DND-41 (cell line): ENCODE results near the gene CACNA2D3.

Experiments
- ATAC-seq: fragments of 200-7000 bp; cut with Tn5 transposase; 3 replicates; pipeline ENCODE4 v1.9.1; 2021; ENCODE audit warnings: low read depth; ENCODE audit not compliant: insufficient read depth
- DNase-seq: peaks from one replicate; pipeline ENCODE4 v3.0.0-alpha.2; 2020
- H2AFZ ChIP-seq: 2 replicates; pipeline ENCODE4 v1.6.0; 2012; ENCODE audit warnings: low read depth, low read length
- H3K27ac ChIP-seq: 2 replicates; pipeline ENCODE4 v1.5.1; 2012; ENCODE audit warnings: low read length, inconsistent platforms
- H3K27me3 ChIP-seq: fragments of 200-600 bp; sonication (generic); 2 replicates; pipeline ENCODE4 v1.6.0; 2012; ENCODE audit warnings: low read length, mild to moderate bottlenecking, inconsistent platforms; ENCODE audit not compliant: insufficient read depth, poor library complexity
- H3K36me3 ChIP-seq: 2 replicates; pipeline ENCODE4 v1.5.1; 2012; ENCODE audit warnings: low read length, inconsistent platforms; ENCODE audit not compliant: insufficient read depth
- H3K4me1 ChIP-seq: 2 replicates; pipeline ENCODE4 v1.5.1; 2012; ENCODE audit warnings: mild to moderate bottlenecking, low read length; ENCODE audit not compliant: insufficient read depth
- H3K4me2 ChIP-seq: 2 replicates; pipeline ENCODE4 v1.6.0; 2012; ENCODE audit warnings: mild to moderate bottlenecking, moderate library complexity, low read length, inconsistent platforms; ENCODE audit not compliant: insufficient read depth
- H3K4me3 ChIP-seq, 2 experiments: fragments of 200-600 bp in 1 of 2; shearing (Covaris generic) in 1 of 2; 2 replicates each; pipeline ENCODE4 v1.5.1; 2012 to 2016; ENCODE audit warnings: inconsistent platforms in 2 of 2, low read length in 2 of 2, mild to moderate bottlenecking in 2 of 2, low read depth in 1 of 2, moderate library complexity in 1 of 2
- H3K79me2 ChIP-seq: 2 replicates; pipeline ENCODE4 v1.6.0; 2012; ENCODE audit warnings: low read length, inconsistent platforms; ENCODE audit not compliant: insufficient read depth
- H3K9ac ChIP-seq: 2 replicates; pipeline ENCODE4 v1.6.0; 2012; ENCODE audit warnings: low read depth, mild to moderate bottlenecking, inconsistent platforms, low read length, moderate library complexity
- H3K9me3 ChIP-seq: 2 replicates; pipeline ENCODE4 v1.5.1; 2012; ENCODE audit warnings: low read length, moderate library complexity, mild to moderate bottlenecking, inconsistent platforms; ENCODE audit not compliant: insufficient read depth, severe bottlenecking
- H4K20me1 ChIP-seq: 2 replicates; pipeline ENCODE4 v1.6.0; 2012; ENCODE audit warnings: low read length; ENCODE audit not compliant: insufficient read depth
- EZH2 ChIP-seq: IDR thresholded peaks from 3 replicates; pipeline ENCODE4 v1.6.1; 2012; ENCODE audit warnings: borderline replicate concordance, low read depth, mild to moderate bottlenecking, moderate library complexity, low read length, inconsistent platforms; ENCODE audit not compliant: severe bottlenecking
- TF ChIP-seq, protein P1 (sequence below): IDR thresholded peaks from 2 replicates; pipeline ENCODE4 v1.5.1; 2012; ENCODE audit warnings: borderline replicate concordance, low read length, moderate library complexity, mild to moderate bottlenecking; ENCODE audit not compliant: poor library complexity, severe bottlenecking; ENCODE audit errors: extremely low read depth

The CACNA2D3 gene

DNA sequence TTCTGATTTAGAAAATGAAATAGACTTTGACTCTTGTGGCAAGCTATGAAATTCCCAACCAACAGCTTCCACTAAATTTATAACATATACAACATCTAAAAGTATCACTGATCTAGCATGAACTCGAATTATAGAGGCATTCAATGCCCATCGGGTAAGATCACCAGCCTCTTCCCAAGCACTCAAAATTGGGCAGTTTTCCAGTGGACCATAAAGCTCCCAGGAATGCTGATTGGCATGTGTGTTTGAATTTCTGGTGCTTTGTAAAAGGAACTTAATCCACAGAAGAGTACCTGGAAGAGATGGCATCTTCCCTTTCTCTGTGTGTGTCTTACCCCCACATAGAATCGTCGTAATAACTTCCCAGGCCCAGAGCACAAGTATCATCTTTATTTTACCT lies 795.5 kb downstream of the CACNA2D3 start:
- H2AFZ ChIP-seq: no peak overlapping the region
- no peaks in the 10 kb centered on the region for H3K36me3 ChIP-seq
- H3K9ac ChIP-seq: no peak overlapping the region
- H4K20me1 ChIP-seq: no peaks in the 10 kb centered on the region
- no peaks in the 10 kb centered on the region for H3K4me1 ChIP-seq
- no peaks in the 10 kb centered on the region for H3K9me3 ChIP-seq
- no peak for ATAC-seq
- no peak overlapping the region for H3K4me3 ChIP-seq
- H3K27ac ChIP-seq: no peak overlapping the region
- H3K27me3 ChIP-seq: no peaks in the 10 kb centered on the region
- H3K79me2 ChIP-seq: no peaks in the 10 kb centered on the region
- TF ChIP-seq, protein P1, sequence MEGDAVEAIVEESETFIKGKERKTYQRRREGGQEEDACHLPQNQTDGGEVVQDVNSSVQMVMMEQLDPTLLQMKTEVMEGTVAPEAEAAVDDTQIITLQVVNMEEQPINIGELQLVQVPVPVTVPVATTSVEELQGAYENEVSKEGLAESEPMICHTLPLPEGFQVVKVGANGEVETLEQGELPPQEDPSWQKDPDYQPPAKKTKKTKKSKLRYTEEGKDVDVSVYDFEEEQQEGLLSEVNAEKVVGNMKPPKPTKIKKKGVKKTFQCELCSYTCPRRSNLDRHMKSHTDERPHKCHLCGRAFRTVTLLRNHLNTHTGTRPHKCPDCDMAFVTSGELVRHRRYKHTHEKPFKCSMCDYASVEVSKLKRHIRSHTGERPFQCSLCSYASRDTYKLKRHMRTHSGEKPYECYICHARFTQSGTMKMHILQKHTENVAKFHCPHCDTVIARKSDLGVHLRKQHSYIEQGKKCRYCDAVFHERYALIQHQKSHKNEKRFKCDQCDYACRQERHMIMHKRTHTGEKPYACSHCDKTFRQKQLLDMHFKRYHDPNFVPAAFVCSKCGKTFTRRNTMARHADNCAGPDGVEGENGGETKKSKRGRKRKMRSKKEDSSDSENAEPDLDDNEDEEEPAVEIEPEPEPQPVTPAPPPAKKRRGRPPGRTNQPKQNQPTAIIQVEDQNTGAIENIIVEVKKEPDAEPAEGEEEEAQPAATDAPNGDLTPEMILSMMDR: no peak
- no peak for TF ChIP-seq EZH2
- DNase-seq: no peak
- no peak overlapping the region for H3K4me2 ChIP-seq

- Histone ChIP-seq H4K20me1 (no peaks in the 10 kb centered on the region), H3K4me2 (no peak overlapping the region), H3K36me3 (no peaks in the 10 kb centered on the region), H3K4me3 (no peak overlapping the region), H2AFZ (no peak overlapping the region), H3K27ac (no peak overlapping the region), H3K4me1 (no peaks in the 10 kb centered on the region), H3K9ac (no peak overlapping the region), H3K79me2 (no peaks in the 10 kb centered on the region), H3K9me3 (no peaks in the 10 kb centered on the region), H3K27me3 (no peaks in the 10 kb centered on the region)
- ATAC-seq (no peak), DNase-seq (no peak)
- TF ChIP-seq EZH2: no peak
- TF ChIP-seq, protein P1: no peak
Measured at GRCh38 chr3:54918516-54918915, 796.2 kb downstream of the CACNA2D3 start.

- TF ChIP-seq, protein P1: no peak
- no peak for TF ChIP-seq EZH2
- H2AFZ ChIP-seq: no peak within 1 kb of the TSS
- no peak within 1 kb of the TSS for H3K9ac ChIP-seq
- no peaks in the 10 kb centered on the region for H3K9me3 ChIP-seq
- no peaks in the 10 kb centered on the region for H3K79me2 ChIP-seq
- peaks cover 3% of the 10 kb centered on the region for H3K27me3 ChIP-seq
- H3K27ac ChIP-seq: no peak within 1 kb of the TSS
- H3K4me1 ChIP-seq: no peaks in the 10 kb centered on the region
- H3K36me3 ChIP-seq: no peaks in the 10 kb centered on the region
- H3K4me3 ChIP-seq: no peak within 1 kb of the TSS
- no peak for ATAC-seq
- no peaks in the 10 kb centered on the region for H4K20me1 ChIP-seq
- no peak for DNase-seq
- no peak within 1 kb of the TSS for H3K4me2 ChIP-seq
Measured at GRCh38 chr3:54928046-54928770, 805.9 kb downstream of the CACNA2D3 start, which contains the start of gene LRTM1. TSS of gene LRTM1 (minus strand) at chr3:54928059. CDS start at chr3:54927911, 148 bp downstream.
